ENCODE data around the gene CKS1B. TPM values are rescaled to one million over a fixed set of nuclear protein-coding genes. Genes with fewer than 3 reads are reported as not detected.

CKS1B gene
- total RNA-seq, 2 experiments from 2014 or later, result 204 to 230 TPM

- peak overlapping the region; percentile 77 for H3K4me2 ChIP-seq (ENCODE audit: low read length)
- TF ChIP-seq, protein P1, sequence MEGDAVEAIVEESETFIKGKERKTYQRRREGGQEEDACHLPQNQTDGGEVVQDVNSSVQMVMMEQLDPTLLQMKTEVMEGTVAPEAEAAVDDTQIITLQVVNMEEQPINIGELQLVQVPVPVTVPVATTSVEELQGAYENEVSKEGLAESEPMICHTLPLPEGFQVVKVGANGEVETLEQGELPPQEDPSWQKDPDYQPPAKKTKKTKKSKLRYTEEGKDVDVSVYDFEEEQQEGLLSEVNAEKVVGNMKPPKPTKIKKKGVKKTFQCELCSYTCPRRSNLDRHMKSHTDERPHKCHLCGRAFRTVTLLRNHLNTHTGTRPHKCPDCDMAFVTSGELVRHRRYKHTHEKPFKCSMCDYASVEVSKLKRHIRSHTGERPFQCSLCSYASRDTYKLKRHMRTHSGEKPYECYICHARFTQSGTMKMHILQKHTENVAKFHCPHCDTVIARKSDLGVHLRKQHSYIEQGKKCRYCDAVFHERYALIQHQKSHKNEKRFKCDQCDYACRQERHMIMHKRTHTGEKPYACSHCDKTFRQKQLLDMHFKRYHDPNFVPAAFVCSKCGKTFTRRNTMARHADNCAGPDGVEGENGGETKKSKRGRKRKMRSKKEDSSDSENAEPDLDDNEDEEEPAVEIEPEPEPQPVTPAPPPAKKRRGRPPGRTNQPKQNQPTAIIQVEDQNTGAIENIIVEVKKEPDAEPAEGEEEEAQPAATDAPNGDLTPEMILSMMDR (conservative IDR thresholded peaks at IDR 0.05; ENCODE audit: low read length), result peak; percentile 27; the same call in 1 of the 2 replicates
- no peak for TF ChIP-seq EZH2phosphoT487 (IDR thresholded peaks at IDR 0.05; ENCODE audit: borderline replicate concordance, low read depth, low read length)
- ChIA-PET POLR2A (interaction anchor here (0.5 to 2.5 kb wide), 5 partner anchors 12 to 1093 kb away, joined by 3 to 10 read pairs (median 3); partner anchors contain the start of gene FLAD1), CTCF (ENCODE audit: unreplicated experiment) (interaction anchor here (0.7 to 1.5 kb wide), 4 partner anchors 17 to 61 kb away, joined by 3 to 4 read pairs (median 3); no protein-coding TSS in a partner anchor)
- H3K4me1 ChIP-seq (ENCODE audit: insufficient read depth, low read length, poor library complexity, severe bottlenecking), result peaks cover 71% of the 10 kb centered on the region
- H3K79me2 ChIP-seq (ENCODE audit: insufficient read depth, low read depth, low read length), result no peaks in the 10 kb centered on the region
- H3K27ac ChIP-seq (ENCODE audit: low read depth, low read length, poor library complexity, severe bottlenecking), result peak overlapping the region; percentile 79
- no peaks in the 10 kb centered on the region for H4K20me1 ChIP-seq (ENCODE audit: insufficient read depth, low read length)
- no peaks in the 10 kb centered on the region for H3K9me3 ChIP-seq (ENCODE audit: low read length)
- intact Hi-C loops (cut with micrococcal nuclease; ENCODE audit: unreplicated experiment), result loop anchor here (2.0 kb wide), 3 partner anchors 44 to 68 kb away; partner anchors contain the start of gene PYGO2
- peak overlapping the region; percentile 30; the same call in 1 of the 2 replicates for H2AFZ ChIP-seq (ENCODE audit: low read length)
- H3K36me3 ChIP-seq (ENCODE audit: insufficient read depth, low read length), result peaks cover 22% of the 10 kb centered on the region; the same call in 1 of the 2 replicates
- H3K9me2 ChIP-seq (ENCODE audit: insufficient read depth, low read length), result no peaks in the 10 kb centered on the region
- H3K4me3 ChIP-seq (ENCODE audit: low read depth, low read length, poor library complexity, severe bottlenecking), result peak overlapping the region; percentile 64
- DNase-seq (ENCODE audit: low spot score), result peak; percentile 80
- no TSS peak for BruUV-seq (replicated peaks)
Observed at GRCh38 chr1:155016231-155016831, 41.9 kb downstream of the CKS1B start.

- H3K79me2 ChIP-seq (ENCODE audit: insufficient read depth, low read depth, low read length), result no peaks in the 10 kb centered on the region
- no peaks in the 10 kb centered on the region for H3K9me3 ChIP-seq (ENCODE audit: low read length)
- H4K20me1 ChIP-seq (ENCODE audit: insufficient read depth, low read length), result no peaks in the 10 kb centered on the region
- CTCF ChIA-PET (ENCODE audit: unreplicated experiment), result interaction anchor here (0.5 to 1.3 kb wide), 4 partner anchors 9 to 37 kb away, joined by 3 to 5 read pairs (median 4); partner anchors contain the start of gene ADAM15
- peaks cover 22% of the 10 kb centered on the region; the same call in 1 of the 2 replicates for H3K36me3 ChIP-seq (ENCODE audit: insufficient read depth, low read length)
- H2AFZ ChIP-seq (ENCODE audit: low read length), result peak overlapping the region; percentile 40; the same call in 1 of the 2 replicates
- peak overlapping the region; percentile 77 for H3K4me2 ChIP-seq (ENCODE audit: low read length)
- H3K4me1 ChIP-seq (ENCODE audit: insufficient read depth, low read length, poor library complexity, severe bottlenecking), result peaks cover 66% of the 10 kb centered on the region
- H3K27ac ChIP-seq (ENCODE audit: low read depth, low read length, poor library complexity, severe bottlenecking), result peak overlapping the region; percentile 79
- no peaks in the 10 kb centered on the region for H3K9me2 ChIP-seq (ENCODE audit: insufficient read depth, low read length)
- POLR2A ChIA-PET, result interaction anchor here (0.5 to 2.5 kb wide), 2 partner anchors 13 to 653 kb away, joined by 3 to 10 read pairs; no protein-coding TSS in a partner anchor
- intact Hi-C loops (cut with micrococcal nuclease; ENCODE audit: unreplicated experiment), result loop anchor here (1.0 to 2.0 kb wide), 5 partner anchors 15 to 68 kb away; partner anchors contain the start of genes FLAD1, PYGO2 and ZBTB7B
- BruUV-seq (replicated peaks), result no TSS peak
- no peak for TF ChIP-seq EZH2phosphoT487 (IDR thresholded peaks at IDR 0.05; ENCODE audit: borderline replicate concordance, low read depth, low read length)
- TF ChIP-seq, protein P1 (conservative IDR thresholded peaks at IDR 0.05; ENCODE audit: low read length), result peak; percentile 100
- peak; percentile 89 for DNase-seq (ENCODE audit: low spot score)
- H3K4me3 ChIP-seq (ENCODE audit: low read depth, low read length, poor library complexity, severe bottlenecking), result peak overlapping the region; percentile 64
Observed at GRCh38 chr1:155017041-155017945, 42.8 kb downstream of the CKS1B start.

Data from OCI-LY7 (cell line).